SKM-1 treated with dmso at 0.1 percent for 144 hours (cell line): ENCODE data around the gene AIMP1.
"Not testable (repeated sequence)": the region's sequence is repeated elsewhere in the genome, so short reads cannot be mapped to it uniquely, and the experiment has no call there.

Source experiments
- DNase-seq: peaks from one replicate; lab custom pipeline; 2025; ENCODE audit not compliant: unreplicated experiment; lab: John Stamatoyannopoulos, UW

AIMP1 gene

GRCh38 chr4:106344647-106344970 is 28.3 kb downstream of the AIMP1 start:
- no peak for DNase-seq

- DNase-seq: no peak
Measured at GRCh38 chr4:106347167-106347566, 30.8 kb downstream of the AIMP1 start.

- no peak for DNase-seq
Measured at GRCh38 chr4:106351016-106351415, 34.7 kb downstream of the AIMP1 start.

- no peak for DNase-seq
Measured at GRCh38 chr4:106353786-106354185, 37.4 kb downstream of the AIMP1 start.

GRCh38 chr4:106355193-106355592 is 38.8 kb downstream of the AIMP1 start:
- no peak for DNase-seq

GRCh38 chr4:106358899-106359298 is 42.5 kb downstream of the AIMP1 start:
- peak; percentile 20 for DNase-seq

- no peak for DNase-seq
Measured at GRCh38 chr4:106362086-106362825, 45.9 kb downstream of the AIMP1 start.

GRCh38 chr4:106364282-106364681 is 47.9 kb downstream of the AIMP1 start:
- no peak for DNase-seq

- DNase-seq: peak; percentile 53
Measured at GRCh38 chr4:106365613-106366012, 49.3 kb downstream of the AIMP1 start.

- DNase-seq: no peak
Measured at GRCh38 chr4:106366026-106366425, 49.7 kb downstream of the AIMP1 start.

GRCh38 chr4:106367072-106367471 is 50.7 kb downstream of the AIMP1 start:
- DNase-seq: no peak

- DNase-seq: no peak
Measured at GRCh38 chr4:106368678-106369077, 52.3 kb downstream of the AIMP1 start, which contains the start of gene GIMD1. Gene GIMD1, minus strand, starts transcription at chr4:106368778. Its CDS starts 1,343 bp downstream, at chr4:106367435.

GRCh38 chr4:106369456-106370060 is 53.2 kb downstream of the AIMP1 start:
- peak; percentile 84 for DNase-seq

- peak; percentile 44 for DNase-seq
Measured at GRCh38 chr4:106370214-106370613, 53.9 kb downstream of the AIMP1 start.

- DNase-seq: no peak
Measured at GRCh38 chr4:106371161-106371560, 54.8 kb downstream of the AIMP1 start.

- DNase-seq: no peak
Measured at GRCh38 chr4:106373026-106373425, 56.7 kb downstream of the AIMP1 start.

GRCh38 chr4:106380179-106380578 is 63.8 kb downstream of the AIMP1 start:
- DNase-seq: no peak

- DNase-seq: no peak
Measured at GRCh38 chr4:106384878-106385277, 68.5 kb downstream of the AIMP1 start.

GRCh38 chr4:106385853-106386393 is 69.6 kb downstream of the AIMP1 start:
- DNase-seq: no peak

- DNase-seq: no peak
Measured at GRCh38 chr4:106395582-106395981, 79.2 kb downstream of the AIMP1 start.

GRCh38 chr4:106398898-106399297 is 82.5 kb downstream of the AIMP1 start:
- DNase-seq: not testable (repeated sequence)
